Measurements from ENCODE around the gene NRIP3. TPM values are rescaled to one million over a fixed set of nuclear protein-coding genes. Genes with fewer than 3 reads are reported as not detected.

The NRIP3 gene
- total RNA-seq, 4 donors from 2014 or later: 0.38 to 19.7 (median 1.5) TPM

GRCh38 chr11:9016916-9017642 is 13.3 kb upstream of the NRIP3 start:
- TF ChIP-seq CTCF (IDR thresholded peaks at IDR 0.05; ENCODE audit: low read depth): no peak

GRCh38 chr11:9015677-9016076 is 11.9 kb upstream of the NRIP3 start:
- no peak for TF ChIP-seq CTCF (IDR thresholded peaks at IDR 0.05; ENCODE audit: low read depth)

GRCh38 chr11:9014826-9015225 is 11.0 kb upstream of the NRIP3 start:
- no peak for TF ChIP-seq CTCF (IDR thresholded peaks at IDR 0.05; ENCODE audit: low read depth)

- no peak for TF ChIP-seq CTCF (IDR thresholded peaks at IDR 0.05; ENCODE audit: low read depth)
These were observed 9.6 kb upstream of the NRIP3 start for GRCh38 chr11:9013373-9013772.

- no peak for TF ChIP-seq CTCF (IDR thresholded peaks at IDR 0.05; ENCODE audit: low read depth)
These were observed 4.9 kb upstream of the NRIP3 start for GRCh38 chr11:9008661-9009060.

GRCh38 chr11:9008011-9008550 is 4.3 kb upstream of the NRIP3 start:
- no peak for TF ChIP-seq CTCF (IDR thresholded peaks at IDR 0.05; ENCODE audit: low read depth)

- no peak for TF ChIP-seq CTCF (IDR thresholded peaks at IDR 0.05; ENCODE audit: low read depth)
These were observed 1.3 kb upstream of the NRIP3 start for GRCh38 chr11:9005087-9005486.

Measured in subcutaneous adipose tissue (tissue), 4 donors.